ENCODE data around the gene NHERF2.

GRCh38 chr16:2024032-2024420, 2.7 kb upstream of the NHERF2 start:
- TF ChIP-seq CTCF (IDR thresholded peaks at IDR 0.05) (no peak), POLR2A (IDR thresholded peaks at IDR 0.05) (no peak)
